ENCODE data around the gene VTI1A.

VTI1A gene

DNA sequence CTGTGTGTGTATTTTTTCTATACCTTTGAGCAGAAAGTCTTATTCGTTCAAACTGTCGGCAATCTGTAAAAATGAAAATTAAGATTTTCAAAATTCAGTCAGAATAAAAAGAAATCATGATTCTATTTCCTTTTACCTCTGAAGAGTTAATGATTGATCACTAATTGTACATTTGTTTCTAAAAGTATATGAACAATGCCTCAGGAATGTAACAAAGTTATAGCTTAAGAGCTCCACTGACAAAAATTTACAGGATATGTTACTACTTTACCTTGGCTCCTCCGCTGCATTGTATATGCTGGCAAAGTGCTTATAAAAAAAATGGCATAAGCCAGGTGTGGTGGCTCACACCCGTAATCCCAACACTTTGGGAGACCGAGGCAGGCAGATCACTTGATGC is 225.7 kb downstream of the VTI1A start:
- no peak for DNase-seq (ENCODE audit: low read depth in 2 of 3, low spot score in 1 of 3)

- DNase-seq (ENCODE audit: low read depth in 2 of 3, low spot score in 1 of 3): no peak
These were observed 228.6 kb downstream of the VTI1A start for GRCh38 chr10:112675560-112676083.

GRCh38 chr10:112677689-112678088 is 230.7 kb downstream of the VTI1A start:
- DNase-seq (ENCODE audit: low read depth in 2 of 3, low spot score in 1 of 3): no peak

- no peak for DNase-seq (ENCODE audit: low read depth in 2 of 3, low spot score in 1 of 3)
These were observed 231.6 kb downstream of the VTI1A start for GRCh38 chr10:112678581-112678980.

DNA sequence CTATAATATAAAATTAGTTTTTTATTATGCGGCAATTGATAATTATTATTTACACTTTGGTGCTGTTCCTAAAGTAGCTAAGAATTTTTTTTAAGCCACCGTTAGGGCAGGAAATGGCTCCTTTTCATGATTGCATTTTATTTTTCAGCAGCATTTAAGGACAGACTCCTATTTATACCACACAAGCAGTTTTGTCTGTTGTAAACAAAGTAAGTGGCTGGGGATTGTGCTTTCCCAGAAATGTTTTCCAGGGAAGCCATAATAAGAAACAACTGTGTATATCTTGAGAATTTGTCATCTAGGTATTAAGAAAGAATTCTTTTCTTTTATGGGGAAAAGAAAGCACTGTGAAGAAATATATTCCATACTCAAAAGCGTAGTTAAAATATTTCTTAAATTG is 232.0 kb downstream of the VTI1A start:
- DNase-seq (ENCODE audit: low read depth in 2 of 3, low spot score in 1 of 3): no peak

DNA sequence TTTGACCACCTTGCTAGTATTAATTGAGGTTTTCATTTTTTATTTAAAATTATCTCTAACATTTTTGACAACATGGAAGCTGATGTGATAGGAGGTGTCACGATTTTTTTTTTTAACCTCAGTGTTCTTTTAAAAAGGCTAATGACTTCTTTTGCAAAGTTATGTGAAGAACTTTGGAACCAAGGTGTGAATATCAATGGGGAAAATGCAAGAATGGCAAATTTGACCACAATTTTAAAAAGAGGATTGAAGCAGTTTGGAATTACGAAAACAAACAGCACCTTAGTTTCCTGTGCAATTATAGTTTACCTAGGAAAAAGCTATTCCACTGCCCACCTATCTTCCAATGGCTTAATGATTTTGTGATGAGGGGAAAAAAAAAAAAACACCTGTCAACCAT is 232.4 kb downstream of the VTI1A start:
- no peak for DNase-seq (ENCODE audit: low read depth in 2 of 3, low spot score in 1 of 3)

DNA sequence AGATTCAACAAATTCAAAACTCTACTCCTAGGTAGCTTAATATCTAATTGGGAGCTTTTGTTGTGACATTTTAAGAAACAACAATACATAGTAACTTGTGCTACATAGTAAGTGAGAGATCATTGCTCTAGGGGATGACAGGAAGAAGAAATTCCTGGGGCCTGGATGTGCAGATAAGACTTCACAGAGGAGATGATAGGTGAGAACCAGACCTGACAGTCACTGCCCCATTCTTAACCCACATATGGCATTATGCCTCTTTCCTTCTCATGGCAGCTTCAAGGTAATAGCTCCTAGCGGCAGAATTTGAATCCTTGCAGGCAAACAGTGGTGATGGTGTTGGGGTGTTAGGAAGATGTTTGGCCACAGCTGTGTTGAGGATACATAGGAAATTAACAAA is 233.6 kb downstream of the VTI1A start:
- DNase-seq (ENCODE audit: low read depth in 2 of 3, low spot score in 1 of 3): no peak

GRCh38 chr10:112687647-112688046 is 240.6 kb downstream of the VTI1A start:
- DNase-seq (ENCODE audit: low read depth in 2 of 3, low spot score in 1 of 3): no peak

DNA sequence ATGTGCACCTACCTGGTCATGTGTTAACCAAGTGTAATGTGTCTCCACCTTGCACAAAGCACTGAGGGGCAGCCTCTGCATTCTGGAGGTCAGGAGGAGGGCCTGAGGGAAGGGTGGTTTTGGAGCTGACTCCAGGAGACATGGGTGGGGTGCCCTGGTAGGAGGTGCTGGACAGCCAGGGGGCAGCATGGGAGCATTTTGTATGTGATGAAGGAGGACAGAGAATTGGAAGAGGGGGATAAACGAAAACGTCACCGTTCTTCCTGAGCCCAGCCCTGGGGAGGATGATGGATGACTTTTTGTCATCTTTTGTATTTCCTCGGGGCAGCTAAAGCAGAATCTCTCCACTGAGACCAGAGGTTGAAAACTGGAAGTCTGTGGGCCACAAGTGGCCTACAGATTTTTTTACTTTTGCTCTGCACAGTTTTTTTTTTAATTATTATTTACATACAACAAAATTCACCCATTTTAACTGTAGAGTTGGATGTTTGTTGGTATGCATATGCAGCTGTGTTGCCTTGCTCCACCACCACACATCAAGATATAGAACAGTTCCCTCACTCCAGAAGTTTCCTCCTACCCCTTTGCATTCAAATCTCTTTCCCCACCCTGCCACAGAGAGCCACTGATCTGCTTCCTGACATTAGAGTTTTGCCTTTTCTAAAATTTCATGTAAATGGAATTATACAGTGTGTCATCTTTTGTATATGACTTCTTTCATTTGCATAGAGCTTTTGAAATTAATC is 242.5 kb downstream of the VTI1A start:
- no peak for DNase-seq (ENCODE audit: low read depth in 2 of 3, low spot score in 1 of 3)

DNA sequence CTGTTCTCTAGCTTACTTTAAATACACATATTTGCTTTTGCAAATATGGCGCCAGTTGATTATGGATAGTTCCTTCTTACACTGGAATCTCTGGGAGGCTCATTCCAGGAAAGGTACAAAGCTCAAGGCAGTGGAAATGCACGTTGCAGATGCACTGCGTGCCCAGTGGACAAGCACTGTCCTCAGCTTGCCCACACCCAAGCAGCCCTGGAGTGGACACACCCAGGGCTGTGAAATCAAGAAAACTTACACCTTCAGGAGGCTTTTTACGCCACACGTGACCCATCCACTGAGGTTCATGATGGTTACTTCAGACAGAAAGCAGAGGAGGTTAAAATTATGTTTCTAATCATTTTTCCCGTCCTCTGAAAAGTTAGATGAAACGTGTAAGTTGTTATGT is 248.5 kb downstream of the VTI1A start:
- DNase-seq (ENCODE audit: low read depth in 2 of 3, low spot score in 1 of 3): no peak

DNA sequence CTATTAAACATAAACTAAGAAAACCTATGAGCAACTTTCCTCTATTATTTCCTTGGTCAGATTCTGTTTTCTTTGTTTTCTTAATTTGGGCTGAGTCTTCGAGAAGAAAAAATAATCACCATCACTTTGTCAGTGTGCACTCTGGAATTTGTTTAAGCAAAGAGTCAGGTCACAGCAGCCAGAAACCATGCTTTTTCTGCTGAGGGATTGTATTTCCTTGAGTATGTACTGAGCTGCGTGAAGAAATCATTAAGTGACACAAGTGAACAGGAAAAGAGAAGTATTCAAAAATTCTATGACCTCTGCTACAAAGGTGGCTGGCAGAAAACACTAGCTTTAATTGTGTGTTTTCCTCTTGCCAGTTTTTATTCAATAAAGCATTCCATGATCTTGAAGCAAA is 249.6 kb downstream of the VTI1A start:
- DNase-seq (ENCODE audit: low read depth in 2 of 3, low spot score in 1 of 3): no peak

DNA sequence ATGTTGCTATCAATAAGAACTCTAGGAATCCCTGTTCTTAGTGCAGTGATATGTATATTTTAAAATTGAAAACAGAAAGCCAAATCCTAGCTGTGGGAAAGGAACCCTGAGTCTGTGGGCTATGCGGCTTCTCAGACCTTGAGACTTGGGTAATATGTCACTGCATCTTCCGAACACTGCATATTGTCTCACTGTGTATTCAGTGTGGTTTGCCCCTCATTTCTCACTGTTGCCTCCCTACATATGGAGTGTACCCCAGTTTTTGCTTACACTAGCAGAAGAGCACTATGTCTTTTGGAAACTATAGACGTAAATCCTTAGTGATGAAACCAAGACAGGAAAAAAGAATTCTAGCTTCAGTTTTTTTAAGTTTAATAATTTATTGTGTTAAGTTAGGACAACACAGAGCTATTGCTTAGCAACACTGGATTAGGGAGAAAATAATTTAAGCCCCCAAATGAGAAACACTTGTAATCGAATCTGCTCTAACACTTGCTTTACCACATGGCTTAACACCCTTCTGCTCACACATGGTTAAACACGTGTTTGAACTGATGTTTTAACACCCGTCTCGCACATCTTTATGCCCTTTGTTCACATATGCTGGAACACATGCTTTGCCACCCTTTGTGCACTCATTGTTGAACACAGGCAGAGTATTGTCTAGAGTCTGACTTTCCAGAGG is 251.3 kb downstream of the VTI1A start:
- DNase-seq (ENCODE audit: low read depth in 2 of 3, low spot score in 1 of 3): no peak

- DNase-seq (ENCODE audit: low read depth in 2 of 3, low spot score in 1 of 3): no peak
These were observed 251.8 kb downstream of the VTI1A start for GRCh38 chr10:112698818-112699164.

DNA sequence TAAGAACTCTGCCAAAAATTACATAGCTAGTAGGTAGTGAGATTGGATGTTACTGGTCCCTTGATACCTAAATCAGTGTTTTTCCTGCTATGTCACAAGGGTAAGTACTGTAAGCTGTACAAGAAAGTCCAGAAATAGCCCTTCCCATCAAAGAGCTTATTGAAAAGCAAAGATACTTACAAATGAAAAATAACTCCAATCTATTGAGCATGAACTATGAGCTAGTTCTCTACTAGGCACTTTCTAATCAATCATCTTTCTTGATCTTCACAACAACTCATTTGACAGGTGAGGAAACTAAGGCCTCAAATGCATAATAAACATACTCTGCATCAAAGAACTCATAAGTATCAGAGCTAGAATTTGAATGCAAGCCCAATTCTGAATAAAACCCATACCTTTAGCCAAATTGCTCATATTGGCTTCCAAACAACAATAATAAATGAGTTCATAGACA is 253.2 kb downstream of the VTI1A start:
- no peak for DNase-seq (ENCODE audit: low read depth in 2 of 3, low spot score in 1 of 3)

DNA sequence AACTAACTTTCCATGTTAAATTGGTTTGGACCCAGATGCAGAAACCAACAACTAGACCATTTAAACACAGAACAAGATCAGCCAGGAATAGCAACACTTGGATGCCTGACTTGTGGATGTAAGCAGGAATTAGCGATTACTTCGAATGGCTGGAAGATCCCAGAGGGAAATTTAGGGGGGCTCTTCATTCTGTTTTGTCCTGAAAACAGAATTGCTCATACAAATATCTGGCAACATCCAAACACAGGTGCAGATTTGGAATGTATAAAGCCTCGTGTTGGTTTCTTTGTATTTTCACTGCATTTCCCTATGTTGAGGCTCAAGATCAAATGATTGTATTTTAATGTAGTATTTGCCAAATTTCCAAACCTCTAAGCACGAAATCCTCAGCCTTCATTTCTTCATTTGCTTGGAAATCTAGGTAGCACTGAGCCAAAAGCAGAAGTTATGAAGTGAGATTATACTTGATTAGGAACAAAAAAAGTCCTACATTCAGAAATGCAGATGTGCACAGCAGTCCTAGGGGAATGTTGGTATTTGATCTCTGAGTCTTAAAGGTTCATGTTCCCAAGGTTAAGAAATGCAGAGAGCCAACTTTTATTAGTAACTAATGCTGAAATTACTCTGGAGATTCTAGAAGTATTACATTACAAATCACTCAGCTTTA is 254.3 kb downstream of the VTI1A start:
- DNase-seq (ENCODE audit: low read depth in 2 of 3, low spot score in 1 of 3): no peak

GRCh38 chr10:112701878-112702255 is 254.9 kb downstream of the VTI1A start:
- DNase-seq (ENCODE audit: low read depth in 2 of 3, low spot score in 1 of 3): no peak

GRCh38 chr10:112706577-112706976 is 259.6 kb downstream of the VTI1A start:
- no peak for DNase-seq (ENCODE audit: low read depth in 2 of 3, low spot score in 1 of 3)

DNA sequence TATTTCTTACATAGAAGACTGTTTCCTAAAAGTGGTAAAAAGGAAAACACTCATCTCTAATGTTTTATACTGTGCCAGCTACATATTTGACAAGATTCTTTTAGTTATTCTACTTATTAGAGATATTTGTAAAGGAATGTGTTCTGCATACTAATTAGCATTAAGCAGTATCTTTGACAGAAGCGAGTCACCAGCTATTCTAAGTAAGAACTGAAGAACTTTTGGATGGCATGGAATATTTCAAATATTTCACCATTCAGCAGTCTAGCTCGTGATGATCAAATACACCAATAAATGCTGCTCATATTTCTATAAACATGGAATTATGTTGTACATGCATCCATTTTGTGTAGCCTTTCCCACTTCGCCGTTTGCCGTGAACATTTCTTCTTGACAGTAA is 261.4 kb downstream of the VTI1A start:
- DNase-seq (ENCODE audit: low read depth in 2 of 3, low spot score in 1 of 3): no peak

DNA sequence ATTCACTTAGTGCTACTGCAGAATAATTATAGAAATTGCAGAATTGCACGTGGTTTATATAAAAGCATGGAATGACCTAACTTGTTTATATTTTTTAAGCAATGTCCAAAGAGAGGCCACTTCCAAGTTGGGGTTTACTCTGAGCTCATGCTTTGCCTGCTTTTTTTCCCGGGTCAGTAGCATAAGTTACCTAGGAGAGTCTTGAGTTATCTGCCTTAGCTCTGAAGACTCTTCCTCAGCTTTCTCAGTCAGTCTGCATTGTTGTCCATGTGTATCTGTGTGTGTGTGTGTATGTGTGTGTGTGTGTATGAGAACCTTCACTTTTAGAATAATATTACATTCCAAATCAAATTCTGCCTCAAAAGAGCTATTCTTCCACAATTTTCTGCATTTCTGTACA is 263.5 kb downstream of the VTI1A start:
- no peak for DNase-seq (ENCODE audit: low read depth in 2 of 3, low spot score in 1 of 3)

DNA sequence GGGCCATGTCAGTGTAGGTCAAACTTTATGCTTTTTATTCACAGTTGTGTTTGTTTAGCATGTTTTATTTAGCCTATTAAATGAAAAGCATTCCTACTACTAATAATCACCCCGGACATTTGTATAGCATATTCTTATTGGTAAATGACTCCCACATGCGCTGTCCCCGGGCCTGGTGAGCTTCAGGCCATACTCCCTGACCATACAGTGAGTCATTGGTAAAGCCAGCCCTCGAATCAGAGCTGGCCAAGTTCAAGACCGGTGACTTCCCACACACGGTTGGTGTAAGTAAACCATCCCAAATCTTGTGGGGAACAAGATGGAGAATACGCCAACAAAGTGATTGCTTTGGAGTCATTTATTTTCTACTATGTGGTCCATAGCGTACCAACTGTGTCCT is 264.4 kb downstream of the VTI1A start:
- no peak for DNase-seq (ENCODE audit: low read depth in 2 of 3, low spot score in 1 of 3)

DNA sequence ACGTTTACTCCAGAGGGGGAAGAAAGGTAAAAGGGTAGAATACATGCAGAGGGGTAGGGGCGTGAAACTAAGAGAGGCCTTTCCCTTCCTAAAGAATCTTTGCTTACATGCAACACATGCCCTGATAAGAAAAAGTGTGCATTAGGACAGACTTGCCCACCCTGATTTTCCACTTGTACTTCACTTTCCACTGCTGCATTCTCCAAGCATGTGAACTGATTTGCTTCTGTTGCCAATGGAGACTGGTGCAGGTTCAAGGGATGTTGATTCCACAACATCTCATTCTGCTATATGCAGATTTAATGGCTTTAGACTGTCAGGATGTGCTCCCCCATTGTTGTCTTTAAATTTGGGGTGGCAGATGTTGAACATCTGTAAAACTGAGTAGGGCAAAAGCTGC is 265.5 kb downstream of the VTI1A start:
- no peak for DNase-seq (ENCODE audit: low read depth in 2 of 3, low spot score in 1 of 3)

GRCh38 chr10:112713411-112713810 is 266.4 kb downstream of the VTI1A start:
- no peak for DNase-seq (ENCODE audit: low read depth in 2 of 3, low spot score in 1 of 3)

All from stimulated activated CD4-positive, alpha-beta T cell treated with anti-CD3 and anti-CD28 coated beads, Interleukin-12 subunit alpha, Interleukin-12 subunit beta, amount 100 ng/mL, for 48 hours (primary cell).